ENCODE data around the gene GTF3C5. TPM values are rescaled to one million over a fixed set of nuclear protein-coding genes. Genes with fewer than 3 reads are reported as not detected.
A peak's percentile ranks its signal among the peaks of the same experiment; 100 is the strongest.

GTF3C5 gene
- total and polyA plus RNA-seq, 12 donors, result 29.4 to 79.1 (median 36.6) TPM

- Histone ChIP-seq H3K9me3 (no peaks in the 10 kb centered on the region), H3K27ac (peak overlapping the region in 2 of 10 donors; percentile 16 to 26), H3K4me1 (peaks cover 11 to 47% (median 31%) of the 10 kb centered on the region in 9 donors), H3K4me3 (no peak overlapping the region), H3K27me3 (no peaks in the 10 kb centered on the region), H3K36me3 (peaks cover 0 to 70% (median 16%) of the 10 kb centered on the region in 9 donors)
- DNase-seq (no peak), ATAC-seq (no peak)
- 93 to 95% methylated on average over 13 of the region's 13 CpGs for WGBS, 2 donors
- intact Hi-C loops (cut with DNase I), result loop anchor here in 1 of 10 donors (10.0 kb wide), 1 partner anchor 88 kb away; no protein-coding TSS in a partner anchor
- no peak for TF ChIP-seq CTCF (IDR thresholded peaks at IDR 0.05)
Measured at GRCh38 chr9:133056533-133056932, 25.7 kb downstream of the GTF3C5 start.

GRCh38 chr9:133057006-133057405, 26.2 kb downstream of the GTF3C5 start:
- DNase-seq (no peak), ATAC-seq (no peak)
- no peak for TF ChIP-seq CTCF (IDR thresholded peaks at IDR 0.05)
- intact Hi-C loops (cut with DNase I), result loop anchor here in 1 of 10 donors (10.0 kb wide), 1 partner anchor 88 kb away; no protein-coding TSS in a partner anchor
- Histone ChIP-seq H3K4me3 (no peak overlapping the region), H3K4me1 (peaks cover 11 to 50% (median 31%) of the 10 kb centered on the region in 9 donors), H3K27ac (peak overlapping the region in 4 of 10 donors; percentile 10 to 30 (median 21)), H3K9me3 (no peaks in the 10 kb centered on the region), H3K36me3 (peaks cover 0 to 65% (median 12%) of the 10 kb centered on the region in 9 donors), H3K27me3 (no peaks in the 10 kb centered on the region)
- 63 to 70% methylated on average over 8 of the region's 8 CpGs for WGBS, 2 donors

- no peak for DNase-seq
- H3K36me3 ChIP-seq, result peaks cover 0 to 60% (median 12%) of the 10 kb centered on the region in 9 donors
- intact Hi-C loops (cut with DNase I), result loop anchor here in 1 of 10 donors (10.0 kb wide), 1 partner anchor 87 kb away; no protein-coding TSS in a partner anchor
- H3K4me3 ChIP-seq, result no peak overlapping the region
- no peaks in the 10 kb centered on the region for H3K9me3 ChIP-seq
- no peak for ATAC-seq
- no peaks in the 10 kb centered on the region for H3K27me3 ChIP-seq
- TF ChIP-seq CTCF (IDR thresholded peaks at IDR 0.05), result no peak
- WGBS, 2 donors, result 89 to 92% methylated on average over 12 of the region's 12 CpGs
- H3K4me1 ChIP-seq, result peaks cover 11 to 50% (median 31%) of the 10 kb centered on the region in 9 donors
- peak overlapping the region in 4 of 10 donors; percentile 10 to 30 (median 21) for H3K27ac ChIP-seq
Measured at GRCh38 chr9:133057553-133057952, 26.8 kb downstream of the GTF3C5 start.

- Histone ChIP-seq H3K4me3 (no peak overlapping the region), H3K27ac (peak overlapping the region in 5 of 10 donors; percentile 10 to 30 (median 25)), H3K27me3 (no peaks in the 10 kb centered on the region), H3K4me1 (peaks cover 11 to 50% (median 31%) of the 10 kb centered on the region in 9 donors), H3K36me3 (peaks cover 0 to 55% (median 12%) of the 10 kb centered on the region in 9 donors), H3K9me3 (no peaks in the 10 kb centered on the region)
- WGBS, 2 donors, result 67 to 77% methylated on average over 7 of the region's 7 CpGs
- no peak for DNase-seq
- intact Hi-C loops (cut with DNase I), result loop anchor here in 1 of 10 donors (10.0 kb wide), 1 partner anchor 87 kb away; no protein-coding TSS in a partner anchor
- ATAC-seq, result no peak
- no peak for TF ChIP-seq CTCF (IDR thresholded peaks at IDR 0.05)
Measured at GRCh38 chr9:133058071-133058470, 27.3 kb downstream of the GTF3C5 start.
